IPS-11a (cell line): Measurements from ENCODE around the gene PTPN5.

Experiments
- H3K4me3 ChIP-seq: one replicate; pipeline ENCODE4 v1.5.1; 2013; ENCODE audit warnings: low read depth, low read length, control low read depth

PTPN5 gene

GRCh38 chr11:18773681-18774080, 17.9 kb downstream of the PTPN5 start:
- no peak overlapping the region for H3K4me3 ChIP-seq

GRCh38 chr11:18773104-18773503, 18.5 kb downstream of the PTPN5 start:
- no peak overlapping the region for H3K4me3 ChIP-seq

- H3K4me3 ChIP-seq: no peak overlapping the region
Measured at GRCh38 chr11:18772211-18772610, 19.4 kb downstream of the PTPN5 start.

- no peak overlapping the region for H3K4me3 ChIP-seq
Measured at GRCh38 chr11:18771266-18772035, 20.1 kb downstream of the PTPN5 start.

GRCh38 chr11:18770479-18771125, 21.0 kb downstream of the PTPN5 start:
- H3K4me3 ChIP-seq: no peak overlapping the region

- no peak overlapping the region for H3K4me3 ChIP-seq
Measured at GRCh38 chr11:18769802-18770456, 21.7 kb downstream of the PTPN5 start.

GRCh38 chr11:18768978-18769377, 22.6 kb downstream of the PTPN5 start:
- no peak overlapping the region for H3K4me3 ChIP-seq

- H3K4me3 ChIP-seq: no peak overlapping the region
Measured at GRCh38 chr11:18768472-18768901, 23.1 kb downstream of the PTPN5 start.

GRCh38 chr11:18766015-18766414, 25.6 kb downstream of the PTPN5 start:
- no peak overlapping the region for H3K4me3 ChIP-seq

- H3K4me3 ChIP-seq: no peak overlapping the region
Measured at GRCh38 chr11:18765554-18765953, 26.0 kb downstream of the PTPN5 start.

- no peak overlapping the region for H3K4me3 ChIP-seq
Measured at GRCh38 chr11:18761741-18762140, 29.9 kb downstream of the PTPN5 start.

- no peak overlapping the region for H3K4me3 ChIP-seq
Measured at GRCh38 chr11:18761144-18761543, 30.5 kb downstream of the PTPN5 start.

GRCh38 chr11:18757811-18758210, 33.8 kb downstream of the PTPN5 start:
- H3K4me3 ChIP-seq: no peak overlapping the region

GRCh38 chr11:18756889-18757288, 34.7 kb downstream of the PTPN5 start:
- H3K4me3 ChIP-seq: no peak overlapping the region

- H3K4me3 ChIP-seq: no peak overlapping the region
Measured at GRCh38 chr11:18754308-18754707, 37.3 kb downstream of the PTPN5 start.

- H3K4me3 ChIP-seq: no peak overlapping the region
Measured at GRCh38 chr11:18752502-18752901, 39.1 kb downstream of the PTPN5 start.

- H3K4me3 ChIP-seq: no peak overlapping the region
Measured at GRCh38 chr11:18750944-18751343, 40.7 kb downstream of the PTPN5 start.

- H3K4me3 ChIP-seq: no peak overlapping the region
Measured at GRCh38 chr11:18749681-18750319, 41.8 kb downstream of the PTPN5 start.

- H3K4me3 ChIP-seq: no peak overlapping the region
Measured at GRCh38 chr11:18748766-18749365, 42.7 kb downstream of the PTPN5 start.

- H3K4me3 ChIP-seq: no peak overlapping the region
Measured at GRCh38 chr11:18745251-18745650, 46.3 kb downstream of the PTPN5 start.

- H3K4me3 ChIP-seq: no peak overlapping the region
Measured at GRCh38 chr11:18743900-18744514, 47.6 kb downstream of the PTPN5 start.
